Mesenchymal stem cell (in vitro differentiated cells and primary cell): Measurements from ENCODE around the gene ADCY5.

Experiments used
- DNase-seq: peaks from one replicate; pipeline ENCODE4 v3.0.0-alpha.2; 2013
- H2AFZ ChIP-seq: one replicate; pipeline ENCODE4 v1.6.1; 2013; ENCODE audit warnings: low read depth, mild to moderate bottlenecking, control low read depth, inconsistent platforms, low read length, moderate library complexity
- H2AK5ac ChIP-seq: 2 replicates; pipeline ENCODE4 v1.6.1; 2013; ENCODE audit warnings: low read length, moderate library complexity, mild to moderate bottlenecking, inconsistent platforms; ENCODE audit not compliant: severe bottlenecking
- H2BK120ac ChIP-seq: one replicate; pipeline ENCODE4 v1.6.1; 2013; ENCODE audit warnings: low read depth, mild to moderate bottlenecking, inconsistent platforms, low read length, moderate library complexity
- H2BK12ac ChIP-seq, 2 experiments: one replicate each; pipeline ENCODE4 v1.6.1; 2013; ENCODE audit warnings: inconsistent platforms in 2 of 2, low read length in 2 of 2, mild to moderate bottlenecking in 2 of 2, moderate library complexity in 2 of 2, control low read depth in 1 of 2
- H2BK15ac ChIP-seq: one replicate; pipeline ENCODE4 v1.6.1; 2013; ENCODE audit warnings: mild to moderate bottlenecking, low read depth, inconsistent platforms; ENCODE audit not compliant: poor library complexity, severe bottlenecking
- H2BK5ac ChIP-seq: 2 replicates; pipeline ENCODE4 v1.6.1; 2013; ENCODE audit warnings: low read depth, mild to moderate bottlenecking, low read length, control low read depth, inconsistent platforms; ENCODE audit not compliant: poor library complexity, severe bottlenecking
- H3K14ac ChIP-seq, 2 experiments: one replicate each; pipeline ENCODE4 v1.6.1; 2013; ENCODE audit warnings: inconsistent platforms in 2 of 2, low read length in 2 of 2, control low read depth in 1 of 2, mild to moderate bottlenecking in 1 of 2, moderate library complexity in 1 of 2
- H3K18ac ChIP-seq, 2 experiments: one replicate each; pipeline ENCODE4 v1.6.1; 2013; ENCODE audit warnings: inconsistent platforms in 2 of 2, low read length in 2 of 2, control low read depth in 1 of 2, low read depth in 1 of 2, mild to moderate bottlenecking in 1 of 2
- H3K23ac ChIP-seq, 2 experiments: one replicate each; pipeline ENCODE4 v1.6.1; 2013; ENCODE audit warnings: inconsistent platforms in 2 of 2, low read length in 2 of 2, mild to moderate bottlenecking in 2 of 2, moderate library complexity in 2 of 2, control low read depth in 1 of 2
- H3K27ac ChIP-seq: 2 replicates; pipeline ENCODE4 v1.5.1; 2013; ENCODE audit warnings: mild to moderate bottlenecking, moderate library complexity, low read length, control low read depth, inconsistent platforms; ENCODE audit not compliant: poor library complexity, severe bottlenecking
- H3K27me3 ChIP-seq, 2 experiments: 2 replicates each; pipeline versions ENCODE4 v1.6.1 to v1.7.0; 2013; ENCODE audit warnings: low read length in 2 of 2, mild to moderate bottlenecking in 2 of 2, moderate library complexity in 2 of 2, control low read depth in 1 of 2, inconsistent platforms in 1 of 2; ENCODE audit not compliant: control insufficient read depth in 1 of 2, insufficient read depth in 1 of 2
- H3K36me3 ChIP-seq, 2 experiments: 2 replicates each; pipeline versions ENCODE4 v1.6.1 to v1.7.0; 2013; ENCODE audit warnings: low read length in 2 of 2, control low read depth in 1 of 2, inconsistent platforms in 1 of 2, low read depth in 1 of 2, mild to moderate bottlenecking in 1 of 2; ENCODE audit not compliant: insufficient read depth in 2 of 2, control insufficient read depth in 1 of 2
- H3K4ac ChIP-seq, 2 experiments: one replicate each; pipeline ENCODE4 v1.6.1; 2013; ENCODE audit warnings: inconsistent platforms in 2 of 2, low read length in 2 of 2, mild to moderate bottlenecking in 2 of 2, moderate library complexity in 2 of 2, control low read depth in 1 of 2, low read depth in 1 of 2
- H3K4me1 ChIP-seq: 2 replicates; pipeline ENCODE4 v1.6.1; 2013; ENCODE audit warnings: low read depth, low read length, control low read depth; ENCODE audit not compliant: control insufficient read depth, insufficient read depth
- H3K4me2 ChIP-seq: 2 replicates; pipeline ENCODE4 v1.6.1; 2013; ENCODE audit warnings: low read length, mild to moderate bottlenecking, inconsistent platforms; ENCODE audit not compliant: poor library complexity, severe bottlenecking
- H3K4me3 ChIP-seq, 2 experiments: 2 replicates each; pipeline versions ENCODE4 v1.5.1 to v1.7.0; 2013; ENCODE audit warnings: low read length in 2 of 2, mild to moderate bottlenecking in 2 of 2, control low read depth in 1 of 2, low read depth in 1 of 2; ENCODE audit not compliant: insufficient read depth in 1 of 2
- H3K79me1 ChIP-seq: replicated peaks from 2 replicates; pipeline ENCODE4 v1.6.1; 2013; ENCODE audit warnings: mild to moderate bottlenecking, control low read depth, low read length, inconsistent platforms; ENCODE audit not compliant: poor library complexity, severe bottlenecking
- H3K9ac ChIP-seq: 2 replicates; pipeline ENCODE4 v1.7.0; 2013; ENCODE audit warnings: mild to moderate bottlenecking, low read length, moderate library complexity
- H3K9me3 ChIP-seq: 2 replicates; pipeline ENCODE4 v1.7.0; 2013; ENCODE audit warnings: mild to moderate bottlenecking, low read length; ENCODE audit not compliant: control insufficient read depth
- H4K8ac ChIP-seq: one replicate; pipeline ENCODE4 v1.6.1; 2013; ENCODE audit warnings: inconsistent platforms, mild to moderate bottlenecking, low read length, moderate library complexity
- H4K91ac ChIP-seq: one replicate; pipeline ENCODE4 v1.6.1; 2013; ENCODE audit warnings: mild to moderate bottlenecking, low read length, inconsistent platforms
- whole genome bisulfite sequencing: methylation state at CpG from one replicate; pipeline ENCODE4 v1.1.7; 2013; ENCODE audit warnings: mixed read lengths; 5-methylcytosine and 5-hydroxymethylcytosine counted together

Gene ADCY5

DNA sequence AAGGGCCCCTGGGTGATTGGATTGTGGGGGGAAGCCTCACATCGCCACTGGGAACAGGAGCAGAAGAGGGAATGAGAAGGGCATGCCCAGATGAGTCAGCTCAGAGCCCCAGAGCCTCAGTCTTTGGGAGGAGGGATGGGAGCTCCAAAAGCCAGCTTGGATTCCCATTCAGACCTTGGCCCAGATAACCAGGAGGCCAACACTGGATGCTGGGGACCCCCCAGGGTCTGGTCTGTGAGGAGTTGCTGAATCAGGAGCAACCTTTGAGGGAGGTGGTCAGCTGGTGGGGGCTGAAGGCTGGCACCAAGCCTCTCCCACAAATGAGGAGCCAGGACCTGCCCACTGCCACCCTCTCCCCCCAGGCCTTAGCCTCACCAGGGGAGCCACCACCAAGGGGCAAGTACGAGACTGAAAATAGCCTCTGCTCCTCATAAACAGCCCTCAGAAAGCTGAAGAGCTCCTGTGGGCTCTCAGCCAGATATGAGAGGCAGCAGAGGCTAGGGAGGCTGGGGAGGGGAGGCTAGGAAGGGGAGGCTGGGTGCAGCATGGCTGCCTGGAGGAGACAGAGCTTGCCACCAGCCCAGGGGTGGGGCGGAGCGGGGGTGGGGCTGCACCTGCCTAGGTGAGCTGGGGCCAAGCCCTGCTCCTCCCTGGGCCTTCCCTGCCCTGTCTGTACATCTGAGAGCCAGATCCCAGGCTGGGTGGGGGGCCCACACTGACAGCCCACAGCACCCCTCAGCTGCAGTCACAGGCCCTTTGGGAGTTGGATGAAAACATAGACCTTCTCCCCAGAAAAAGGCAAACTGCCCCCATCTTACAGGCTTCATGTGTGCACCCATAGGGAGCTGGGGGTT is 147.3 kb downstream of the ADCY5 start:
- H3K18ac ChIP-seq = no peak overlapping the region
- peaks cover 4% of the 10 kb centered on the region for H3K4me1 ChIP-seq
- no peaks in the 10 kb centered on the region for H3K79me1 ChIP-seq
- no peak overlapping the region for H3K4ac ChIP-seq
- H2AK5ac ChIP-seq = no peak overlapping the region
- no peak overlapping the region for H3K4me2 ChIP-seq
- H2AFZ ChIP-seq = no peak overlapping the region
- H3K23ac ChIP-seq = no peak overlapping the region
- no peak overlapping the region for H2BK15ac ChIP-seq
- H4K8ac ChIP-seq = no peak overlapping the region
- H4K91ac ChIP-seq = no peak overlapping the region
- H2BK120ac ChIP-seq = no peak overlapping the region
- H3K9ac ChIP-seq = no peak overlapping the region
- H3K27me3 ChIP-seq = peaks cover 20 to 54% of the 10 kb centered on the region in 2 experiments
- no peak overlapping the region for H3K27ac ChIP-seq
- peaks cover 5% of the 10 kb centered on the region for H3K9me3 ChIP-seq
- WGBS = 59% methylated on average over 3 of the region's 4 CpGs
- H3K36me3 ChIP-seq = no peaks in the 10 kb centered on the region
- H2BK12ac ChIP-seq = no peak overlapping the region
- no peak overlapping the region for H3K14ac ChIP-seq
- no peak overlapping the region for H2BK5ac ChIP-seq
- no peak overlapping the region for H3K4me3 ChIP-seq
- DNase-seq = no peak

GRCh38 chr3:123300583-123300982 is 148.3 kb downstream of the ADCY5 start:
- H3K14ac ChIP-seq = no peak overlapping the region
- no peak overlapping the region for H2BK12ac ChIP-seq
- H3K23ac ChIP-seq = no peak overlapping the region
- no peak overlapping the region for H3K4me2 ChIP-seq
- H2BK15ac ChIP-seq = no peak overlapping the region
- peaks cover 5% of the 10 kb centered on the region for H3K9me3 ChIP-seq
- no peaks in the 10 kb centered on the region for H3K79me1 ChIP-seq
- DNase-seq = no peak
- no peak overlapping the region for H4K8ac ChIP-seq
- no peak overlapping the region for H2BK5ac ChIP-seq
- H2AK5ac ChIP-seq = no peak overlapping the region
- no peak overlapping the region for H2AFZ ChIP-seq
- no peak overlapping the region for H3K9ac ChIP-seq
- H4K91ac ChIP-seq = no peak overlapping the region
- H2BK120ac ChIP-seq = no peak overlapping the region
- H3K4me3 ChIP-seq = no peak overlapping the region
- H3K4ac ChIP-seq = no peak overlapping the region
- WGBS = 78% methylated on average over 8 of the region's 8 CpGs
- no peak overlapping the region for H3K18ac ChIP-seq
- H3K36me3 ChIP-seq = no peaks in the 10 kb centered on the region
- H3K27me3 ChIP-seq = peaks cover 22 to 56% of the 10 kb centered on the region in 2 experiments
- H3K4me1 ChIP-seq = peaks cover 4% of the 10 kb centered on the region
- H3K27ac ChIP-seq = no peak overlapping the region

DNA sequence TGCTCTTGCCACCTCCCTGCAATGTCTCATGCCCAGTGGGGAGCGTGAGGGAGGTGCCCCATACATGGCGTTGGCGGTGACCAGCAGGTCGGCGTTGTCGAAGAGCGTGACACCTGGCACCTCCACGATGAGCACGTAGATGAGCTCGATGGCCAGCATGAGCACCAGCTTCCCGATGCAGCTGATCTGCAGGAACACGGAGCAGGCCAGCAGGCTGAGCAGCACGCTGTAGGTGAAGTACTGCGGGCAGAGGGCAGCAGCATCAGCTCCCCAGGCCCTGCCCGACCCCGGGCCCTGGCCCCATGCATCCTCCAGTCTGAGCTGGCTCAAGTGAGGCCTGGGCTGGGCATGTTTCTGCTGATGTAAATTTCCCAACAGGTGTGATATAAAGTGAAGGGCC is 148.8 kb downstream of the ADCY5 start:
- no peaks in the 10 kb centered on the region for H3K79me1 ChIP-seq
- H3K4me1 ChIP-seq = peaks cover 4% of the 10 kb centered on the region
- no peak for DNase-seq
- H3K9ac ChIP-seq = no peak overlapping the region
- H3K4me3 ChIP-seq = no peak overlapping the region
- H2BK12ac ChIP-seq = no peak overlapping the region
- H3K27ac ChIP-seq = no peak overlapping the region
- no peak overlapping the region for H3K4ac ChIP-seq
- H3K23ac ChIP-seq = no peak overlapping the region
- no peak overlapping the region for H4K91ac ChIP-seq
- WGBS = 93% methylated on average over 16 of the region's 16 CpGs
- peaks cover 2% of the 10 kb centered on the region for H3K9me3 ChIP-seq
- H2BK120ac ChIP-seq = no peak overlapping the region
- H2AK5ac ChIP-seq = no peak overlapping the region
- peaks cover 22 to 56% of the 10 kb centered on the region in 2 experiments for H3K27me3 ChIP-seq
- no peak overlapping the region for H3K18ac ChIP-seq
- H4K8ac ChIP-seq = no peak overlapping the region
- no peak overlapping the region for H2BK15ac ChIP-seq
- H3K14ac ChIP-seq = no peak overlapping the region
- H2BK5ac ChIP-seq = no peak overlapping the region
- no peak overlapping the region for H2AFZ ChIP-seq
- H3K4me2 ChIP-seq = no peak overlapping the region
- no peaks in the 10 kb centered on the region for H3K36me3 ChIP-seq

DNA sequence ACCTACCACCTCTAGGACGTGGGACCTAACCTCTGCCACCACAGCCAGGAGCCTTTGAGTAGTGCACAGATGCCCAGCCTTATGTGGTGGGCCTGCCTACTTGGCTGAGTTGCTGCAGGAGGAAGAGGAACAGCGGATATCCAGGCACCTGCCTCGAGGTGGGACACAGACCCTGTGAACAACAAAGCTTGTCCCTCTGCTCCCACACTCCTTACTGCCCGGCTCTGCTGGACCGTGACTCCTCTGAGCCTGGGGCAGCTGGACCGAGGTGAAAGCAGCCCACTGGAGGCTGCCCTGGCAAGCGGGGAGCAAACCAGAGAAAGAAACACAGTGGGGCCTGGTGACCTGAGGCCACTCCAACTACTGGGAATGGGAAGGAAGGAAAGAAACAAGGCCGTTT is 149.3 kb downstream of the ADCY5 start:
- Histone ChIP-seq H2BK5ac (no peak overlapping the region), H3K79me1 (no peaks in the 10 kb centered on the region), H2BK120ac (no peak overlapping the region), H3K27ac (no peak overlapping the region), H2BK15ac (no peak overlapping the region), H2AK5ac (no peak overlapping the region), H2BK12ac (no peak overlapping the region), H3K14ac (no peak overlapping the region), H3K36me3 (no peaks in the 10 kb centered on the region), H3K23ac (no peak overlapping the region), H3K4me1 (peaks cover 4% of the 10 kb centered on the region), H3K4ac (no peak overlapping the region), H2AFZ (no peak overlapping the region), H3K27me3 (peaks cover 24 to 56% of the 10 kb centered on the region in 2 experiments), H3K9ac (no peak overlapping the region), H3K4me3 (no peak overlapping the region), H4K91ac (no peak overlapping the region), H4K8ac (no peak overlapping the region), H3K18ac (no peak overlapping the region), H3K9me3 (no peaks in the 10 kb centered on the region), H3K4me2 (no peak overlapping the region)
- no peak for DNase-seq
- 72% methylated on average over 5 of the region's 8 CpGs for WGBS
